GM12878 (cell line): ENCODE measurements around the gene PIP5KL1. TPM values are rescaled to one million over a fixed set of nuclear protein-coding genes. Genes with fewer than 3 reads are reported as not detected.

Experiments
- ATAC-seq: fragments of 200-7000 bp; cut with Tn5 transposase; 3 replicates; pipeline ENCODE4 v1.9.1; 2020; ENCODE audit warnings: mild to moderate bottlenecking, moderate library complexity
- BruUV-seq: library from RNA; stranded (reverse); fragments of 400-500 nt; replicated peaks from 2 replicates; lab custom pipeline; 2021; lab: Mats Ljungman, UMichigan
- CTCF ChIA-PET: fragments of 300-600 bp; sonication (Branson Sonifier 250); formaldehyde crosslinking; extraction: SDS; loops from one replicate; lab custom pipeline; 2021; ENCODE audit warnings: inconsistent platforms; lab: Yijun Ruan, JAX
- POLR2A ChIA-PET: fragments of 350-600 bp; formaldehyde crosslinking; extraction: SDS; loops from one replicate; lab custom pipeline; 2021; ENCODE audit warnings: inconsistent platforms; lab: Charles Lee
- RAD21 ChIA-PET: fragments of 300-600 bp; sonication (Branson Sonifier 250); formaldehyde crosslinking; loops from one replicate; lab custom pipeline; 2023; ENCODE audit warnings: antibody characterized with exemption; ENCODE audit not compliant: unreplicated experiment; lab: Charles Lee
- SMC1A ChIA-PET: fragments of 300-600 bp; sonication (Branson Sonifier 250); formaldehyde crosslinking; loops from one replicate; lab custom pipeline; 2023; ENCODE audit not compliant: unreplicated experiment, uncharacterized antibody; lab: Charles Lee
- DNase-seq: peaks from one replicate; pipeline ENCODE4 v3.0.0-alpha.2; 2011; ENCODE audit warnings: low read depth, low spot score
- FAIRE-seq: peaks from 3 replicates; lab custom pipeline; 2011; peaks lifted over from hg19 to GRCh38; lab: Jason Lieb, UNC
- H2AFZ ChIP-seq: 2 replicates; pipeline ENCODE4 v1.6.0; 2011; ENCODE audit warnings: low read depth, low read length, control low read depth; ENCODE audit not compliant: control insufficient read depth
- H3K27ac ChIP-seq: 2 replicates; pipeline ENCODE4 v1.5.1; 2011; ENCODE audit warnings: control low read depth; ENCODE audit not compliant: control insufficient read depth, insufficient read depth
- H3K27me3 ChIP-seq, 2 experiments: replicated peaks in 1 of 2; 2 replicates each; pipeline versions ENCODE4 v1.6.0 to v1.6.1; 2011; ENCODE audit warnings: low read length in 1 of 2; ENCODE audit not compliant: control insufficient read depth in 2 of 2, insufficient read depth in 2 of 2
- H3K36me3 ChIP-seq, 2 experiments: 2 replicates each; pipeline ENCODE4 v1.5.1; 2011; ENCODE audit warnings: low read length in 1 of 2; ENCODE audit not compliant: control insufficient read depth in 2 of 2, insufficient read depth in 2 of 2
- H3K4me1 ChIP-seq: 2 replicates; pipeline ENCODE4 v1.6.1; 2011; ENCODE audit warnings: mild to moderate bottlenecking, low read length, moderate library complexity, mixed read lengths; ENCODE audit not compliant: control insufficient read depth, insufficient read depth
- H3K4me2 ChIP-seq: 2 replicates; pipeline ENCODE4 v1.6.0; 2011; ENCODE audit warnings: control low read depth; ENCODE audit not compliant: control insufficient read depth, insufficient read depth
- H3K4me3 ChIP-seq: fragments of 200-600 bp; sonication (generic); 2 replicates; pipeline ENCODE4 v1.5.1; 2016
- H3K79me2 ChIP-seq: 2 replicates; pipeline ENCODE4 v1.6.0; 2011; ENCODE audit warnings: low read length; ENCODE audit not compliant: control insufficient read depth, insufficient read depth
- H3K9ac ChIP-seq: 2 replicates; pipeline ENCODE4 v1.8.0; 2011; ENCODE audit warnings: low read length, control low read depth, mixed read lengths; ENCODE audit not compliant: control insufficient read depth, insufficient read depth
- H3K9me3 ChIP-seq: replicated peaks from 3 replicates; pipeline ENCODE4 v1.5.1; 2011; ENCODE audit warnings: mild to moderate bottlenecking, low read length; ENCODE audit not compliant: control insufficient read depth, insufficient read depth
- H4K20me1 ChIP-seq: 2 replicates; pipeline ENCODE4 v1.6.0; 2011; ENCODE audit not compliant: control insufficient read depth, insufficient read depth
- ATF7 ChIP-seq: fragments of 450-650 bp; IDR thresholded peaks from 2 replicates; pipeline ENCODE4 v1.6.1; 2016; ENCODE audit warnings: low read depth, mild to moderate bottlenecking
- BCL11A ChIP-seq: IDR thresholded peaks from 2 replicates; pipeline ENCODE4 v1.6.1; 2011; ENCODE audit warnings: low read depth, low read length
- CBX5 ChIP-seq: sonication (generic); IDR thresholded peaks from 2 replicates; pipeline ENCODE4 v1.6.1; 2016; ENCODE audit warnings: low read depth, moderate library complexity, mild to moderate bottlenecking, inconsistent platforms
- FOXK2 ChIP-seq: fragments of 450-650 bp; IDR thresholded peaks from 2 replicates; pipeline ENCODE4 v1.6.1; 2017; ENCODE audit warnings: mild to moderate bottlenecking, moderate library complexity
- MTA3 ChIP-seq: IDR thresholded peaks from 2 replicates; pipeline ENCODE4 v1.6.1; 2012; ENCODE audit warnings: low read length, inconsistent platforms, borderline replicate concordance
- MYC ChIP-seq: IDR thresholded peaks from 2 replicates; pipeline ENCODE4 v1.6.1; 2011; ENCODE audit warnings: mild to moderate bottlenecking, low read length, moderate library complexity, inconsistent platforms; ENCODE audit not compliant: insufficient read depth, insufficient replicate concordance, insufficient read length, severe bottlenecking
- NFXL1 ChIP-seq: fragments of 450-650 bp; IDR thresholded peaks from 2 replicates; pipeline ENCODE4 v1.6.1; 2017; ENCODE audit warnings: antibody characterized with exemption, mild to moderate bottlenecking, borderline replicate concordance
- WGBS: methylation state at CpG from one replicate; pipeline ENCODE4 v1.1.6; 2016; ENCODE audit warnings: low lambda C conversion rate; ENCODE audit not compliant: insufficient replicate concordance, insufficient coverage; ENCODE audit errors: missing lambda C conversion rate; 5-methylcytosine and 5-hydroxymethylcytosine counted together
- in situ Hi-C: fragments of 300-500 bp; cut with MboI; formaldehyde crosslinking; loops from 9 replicates; pipeline ENCODE4 v1.14.3; 2018; ENCODE audit warnings: mixed read lengths
- intact Hi-C: fragments of 100-400 bp; cut with micrococcal nuclease; formaldehyde crosslinking; loops from one replicate; pipeline ENCODE4 v1.14.2; 2022; ENCODE audit not compliant: unreplicated experiment
- polyA plus RNA-seq, 11 experiments: library from polyadenylated mRNA; depleted of rRNA in 4 of 11; unstranded in 6 of 11; stranded (reverse) in 5 of 11; fragments of >200 nt; fragmentation: Nextera tagmentation in 4 of 11; fragmentation: Illumina TruSeq in 1 of 11; extraction: Ambion mirVana in 4 of 11; extraction: Trizol in 1 of 11; gene quantifications; 1 replicate in 1 of 11; 2 replicates in 10 of 11; pipeline versions ENCODE4 v1.2.1 to v1.2.3, GENCODE V29; 2011 to 2016; ENCODE audit warnings: inconsistent platforms in 2 of 11, missing spikeins in 2 of 11, low read depth in 1 of 11
- total RNA-seq, 4 experiments: library from RNA; depleted of rRNA in 3 of 4; stranded (reverse); fragments of >200 nt in 3 of 4; fragmentation: Illumina TruSeq in 1 of 4; extraction: Trizol in 1 of 4; gene quantifications; 2 replicates each; pipeline versions ENCODE4 v1.2.1 to v1.2.3, GENCODE V29; 2013 to 2021
- TF ChIP-seq, protein P1 (sequence below): fragments of 450-650 bp; IDR thresholded peaks from 2 replicates; pipeline ENCODE4 v1.6.1; 2017; ENCODE audit warnings: mild to moderate bottlenecking, moderate library complexity
- TF ChIP-seq, protein P2 (sequence below): fragments of 450-650 bp; IDR thresholded peaks from 2 replicates; pipeline ENCODE4 v1.6.1; 2017; ENCODE audit warnings: mild to moderate bottlenecking, moderate library complexity

The PIP5KL1 gene
- total and polyA plus RNA-seq, 10 of the 15 experiments (the other 5 are each of a cell fraction or from before 2014, with no cell fraction given) = 0.04 to 0.67 (median 0.43) TPM; not detected in 2

DNA sequence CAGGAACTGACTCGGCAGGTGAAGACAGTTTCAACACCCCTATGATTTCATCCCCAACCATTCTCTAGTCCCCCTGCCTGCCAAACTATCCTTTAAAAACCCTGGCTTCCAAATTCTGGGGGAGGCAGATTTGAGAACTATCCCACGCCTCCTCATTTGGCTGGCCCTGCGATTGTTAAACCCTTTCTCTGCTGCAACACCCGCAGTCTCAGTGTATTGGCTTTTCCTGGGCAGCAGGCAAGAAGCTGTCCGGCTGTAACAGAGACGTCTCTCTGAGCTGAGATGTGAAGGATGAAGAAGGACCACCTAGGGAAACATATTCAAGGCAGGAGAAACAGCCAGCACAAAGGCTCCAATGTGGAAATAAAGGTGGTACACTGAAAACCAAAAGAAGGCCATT is 37.7 kb downstream of the PIP5KL1 start:
- no peak overlapping the region for H2AFZ ChIP-seq
- intact Hi-C loops = no loop called here
- ATAC-seq (no peak), FAIRE-seq (no peak)
- H3K4me1 ChIP-seq = peaks cover 7% of the 10 kb centered on the region
- H3K27ac ChIP-seq = no peak overlapping the region
- no peak overlapping the region for H3K4me3 ChIP-seq
- CTCF ChIA-PET = interaction anchor here (1.2 kb wide), 1 partner anchor 24 kb away, joined by 3 read pairs; the partner anchor contains the start of gene ST6GALNAC4
- SMC1A ChIA-PET = interaction anchor here (0.7 to 1.4 kb wide), 2 partner anchors 23 to 148 kb away, joined by 3 read pairs; no protein-coding TSS in a partner anchor
- WGBS = 98% methylated on average over 6 of the region's 6 CpGs
- no peak overlapping the region for H3K4me2 ChIP-seq
- no peaks in the 10 kb centered on the region; the same call in 1 of the 2 replicates for H3K79me2 ChIP-seq
- peaks cover 15% of the 10 kb centered on the region; the same call in 2 of the 3 replicates for H3K9me3 ChIP-seq
- RAD21 ChIA-PET = no interaction called here
- TF ChIP-seq FOXK2 (no peak), BCL11A (no peak), MTA3 (no peak), ATF7 (no peak), CBX5 (peak; percentile 79; the same call in 1 of the 2 replicates), MYC (no peak), NFXL1 (peak; percentile 71; the same call in 1 of the 2 replicates)
- TF ChIP-seq, protein P1, sequence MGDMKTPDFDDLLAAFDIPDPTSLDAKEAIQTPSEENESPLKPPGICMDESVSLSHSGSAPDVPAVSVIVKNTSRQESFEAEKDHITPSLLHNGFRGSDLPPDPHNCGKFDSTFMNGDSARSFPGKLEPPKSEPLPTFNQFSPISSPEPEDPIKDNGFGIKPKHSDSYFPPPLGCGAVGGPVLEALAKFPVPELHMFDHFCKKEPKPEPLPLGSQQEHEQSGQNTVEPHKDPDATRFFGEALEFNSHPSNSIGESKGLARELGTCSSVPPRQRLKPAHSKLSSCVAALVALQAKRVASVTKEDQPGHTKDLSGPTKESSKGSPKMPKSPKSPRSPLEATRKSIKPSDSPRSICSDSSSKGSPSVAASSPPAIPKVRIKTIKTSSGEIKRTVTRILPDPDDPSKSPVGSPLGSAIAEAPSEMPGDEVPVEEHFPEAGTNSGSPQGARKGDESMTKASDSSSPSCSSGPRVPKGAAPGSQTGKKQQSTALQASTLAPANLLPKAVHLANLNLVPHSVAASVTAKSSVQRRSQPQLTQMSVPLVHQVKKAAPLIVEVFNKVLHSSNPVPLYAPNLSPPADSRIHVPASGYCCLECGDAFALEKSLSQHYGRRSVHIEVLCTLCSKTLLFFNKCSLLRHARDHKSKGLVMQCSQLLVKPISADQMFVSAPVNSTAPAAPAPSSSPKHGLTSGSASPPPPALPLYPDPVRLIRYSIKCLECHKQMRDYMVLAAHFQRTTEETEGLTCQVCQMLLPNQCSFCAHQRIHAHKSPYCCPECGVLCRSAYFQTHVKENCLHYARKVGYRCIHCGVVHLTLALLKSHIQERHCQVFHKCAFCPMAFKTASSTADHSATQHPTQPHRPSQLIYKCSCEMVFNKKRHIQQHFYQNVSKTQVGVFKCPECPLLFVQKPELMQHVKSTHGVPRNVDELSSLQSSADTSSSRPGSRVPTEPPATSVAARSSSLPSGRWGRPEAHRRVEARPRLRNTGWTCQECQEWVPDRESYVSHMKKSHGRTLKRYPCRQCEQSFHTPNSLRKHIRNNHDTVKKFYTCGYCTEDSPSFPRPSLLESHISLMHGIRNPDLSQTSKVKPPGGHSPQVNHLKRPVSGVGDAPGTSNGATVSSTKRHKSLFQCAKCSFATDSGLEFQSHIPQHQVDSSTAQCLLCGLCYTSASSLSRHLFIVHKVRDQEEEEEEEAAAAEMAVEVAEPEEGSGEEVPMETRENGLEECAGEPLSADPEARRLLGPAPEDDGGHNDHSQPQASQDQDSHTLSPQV = no peak
- TF ChIP-seq, protein P2, sequence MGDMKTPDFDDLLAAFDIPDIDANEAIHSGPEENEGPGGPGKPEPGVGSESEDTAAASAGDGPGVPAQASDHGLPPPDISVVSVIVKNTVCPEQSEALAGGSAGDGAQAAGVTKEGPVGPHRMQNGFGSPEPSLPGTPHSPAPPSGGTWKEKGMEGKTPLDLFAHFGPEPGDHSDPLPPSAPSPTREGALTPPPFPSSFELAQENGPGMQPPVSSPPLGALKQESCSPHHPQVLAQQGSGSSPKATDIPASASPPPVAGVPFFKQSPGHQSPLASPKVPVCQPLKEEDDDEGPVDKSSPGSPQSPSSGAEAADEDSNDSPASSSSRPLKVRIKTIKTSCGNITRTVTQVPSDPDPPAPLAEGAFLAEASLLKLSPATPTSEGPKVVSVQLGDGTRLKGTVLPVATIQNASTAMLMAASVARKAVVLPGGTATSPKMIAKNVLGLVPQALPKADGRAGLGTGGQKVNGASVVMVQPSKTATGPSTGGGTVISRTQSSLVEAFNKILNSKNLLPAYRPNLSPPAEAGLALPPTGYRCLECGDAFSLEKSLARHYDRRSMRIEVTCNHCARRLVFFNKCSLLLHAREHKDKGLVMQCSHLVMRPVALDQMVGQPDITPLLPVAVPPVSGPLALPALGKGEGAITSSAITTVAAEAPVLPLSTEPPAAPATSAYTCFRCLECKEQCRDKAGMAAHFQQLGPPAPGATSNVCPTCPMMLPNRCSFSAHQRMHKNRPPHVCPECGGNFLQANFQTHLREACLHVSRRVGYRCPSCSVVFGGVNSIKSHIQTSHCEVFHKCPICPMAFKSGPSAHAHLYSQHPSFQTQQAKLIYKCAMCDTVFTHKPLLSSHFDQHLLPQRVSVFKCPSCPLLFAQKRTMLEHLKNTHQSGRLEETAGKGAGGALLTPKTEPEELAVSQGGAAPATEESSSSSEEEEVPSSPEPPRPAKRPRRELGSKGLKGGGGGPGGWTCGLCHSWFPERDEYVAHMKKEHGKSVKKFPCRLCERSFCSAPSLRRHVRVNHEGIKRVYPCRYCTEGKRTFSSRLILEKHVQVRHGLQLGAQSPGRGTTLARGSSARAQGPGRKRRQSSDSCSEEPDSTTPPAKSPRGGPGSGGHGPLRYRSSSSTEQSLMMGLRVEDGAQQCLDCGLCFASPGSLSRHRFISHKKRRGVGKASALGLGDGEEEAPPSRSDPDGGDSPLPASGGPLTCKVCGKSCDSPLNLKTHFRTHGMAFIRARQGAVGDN = no peak
- TF ChIP-seq, all 136 proteins: peak for 2
- Histone ChIP-seq H3K36me3 (peaks cover 13 to 16% of the 10 kb centered on the region in 2 experiments; a peak in 3 of 4 replicates), H3K9ac (no peak overlapping the region), H3K27me3 (no peaks in the 10 kb centered on the region), H4K20me1 (no peaks in the 10 kb centered on the region)
- BruUV-seq = no TSS peak
- POLR2A ChIA-PET = interaction anchor here (0.6 kb wide), 1 partner anchor 148 kb away, joined by 4 read pairs; no protein-coding TSS in a partner anchor
- DNase-seq = no peak
- in situ Hi-C loops = no loop called here
